Upper lobe of left lung (tissue), 6 donors: Measurements from ENCODE around the gene KCNIP3. TPM values are rescaled to one million over a fixed set of nuclear protein-coding genes. Genes with fewer than 3 reads are reported as not detected.
A peak's percentile ranks its signal among the peaks of the same experiment; 100 is the strongest.

ENCODE experiments used
- ATAC-seq, 2 donors: fragments of 200-7000 bp; cut with Tn5 transposase; one replicate each; pipeline ENCODE4 v1.9.1; 2022; ENCODE audit warnings: mild to moderate bottlenecking in 2 of 2, moderate library complexity in 2 of 2; ENCODE audit not compliant: low FRiP score in 2 of 2
- DNase-seq, 2 donors: peaks; one replicate each; pipeline ENCODE4 v3.0.0-alpha.2; 2019 to 2020
- H3K27ac ChIP-seq, 4 donors: fragments of 200-600 bp; sonication (generic); one replicate each; pipeline ENCODE4 v1.5.1; 2016 to 2019
- H3K27me3 ChIP-seq, 4 donors: fragments of 200-600 bp; sonication (generic); one replicate each; pipeline ENCODE4 v1.5.1; 2017 to 2019
- H3K36me3 ChIP-seq, 4 donors: fragments of 200-600 bp; sonication (generic); one replicate each; pipeline ENCODE4 v1.5.1; 2016 to 2019
- H3K4me1 ChIP-seq, 4 donors: fragments of 200-600 bp; sonication (generic); one replicate each; pipeline ENCODE4 v1.5.1; 2018 to 2019
- H3K4me3 ChIP-seq, 4 donors: fragments of 200-600 bp; sonication (generic); one replicate each; pipeline ENCODE4 v1.5.1; 2017 to 2019; ENCODE audit warnings: mild to moderate bottlenecking in 2 of 4, moderate library complexity in 1 of 4
- H3K9me3 ChIP-seq, 4 donors: fragments of 200-600 bp; sonication (generic); one replicate each; pipeline ENCODE4 v1.5.1; 2018 to 2019
- CTCF ChIP-seq, 6 experiments: fragments of 450-650 bp in 4 of 6; fragments of 200-600 bp in 2 of 6; sonication (generic) in 2 of 6; IDR thresholded peaks; one replicate each; pipeline ENCODE4 v1.5.1; 2016 to 2019; ENCODE audit warnings: antibody characterized with exemption in 6 of 6
- EP300 ChIP-seq, 4 donors: sonication (generic); formaldehyde crosslinking; IDR thresholded peaks; one replicate each; pipeline ENCODE4 v1.5.1; 2017; ENCODE audit warnings: antibody characterized with exemption in 4 of 4, control low read depth in 2 of 4
- POLR2A ChIP-seq, 4 donors: fragments of 450-650 bp; IDR thresholded peaks; one replicate each; pipeline ENCODE4 v1.5.1; 2016 to 2017; ENCODE audit warnings: antibody characterized with exemption in 4 of 4, mild to moderate bottlenecking in 2 of 4
- POLR2AphosphoS5 ChIP-seq, 2 donors: sonication (generic); formaldehyde crosslinking; IDR thresholded peaks; one replicate each; pipeline ENCODE4 v1.5.1; 2017; ENCODE audit warnings: antibody characterized with exemption in 2 of 2
- WGBS, 2 donors: methylation state at CpG; one replicate each; pipeline ENCODE4 v1.1.5; 2017 to 2018; 5-methylcytosine and 5-hydroxymethylcytosine counted together
- total RNA-seq, 6 donors: library from RNA; depleted of rRNA in 4 of 6; stranded (reverse); fragments of >200 nt in 4 of 6; gene quantifications; one replicate each; pipeline versions ENCODE4 v1.1.0 to v1.2.1, GENCODE V29; 2016 to 2021
- donor health status: DM: no; HTN: no; CAD: no; lungs with moderate emphysema.
- donor health status: DM: no; HTN: yes; CAD: no; lungs with severe emphysema.

The KCNIP3 gene
- total RNA-seq, 6 donors from 2014 or later: 1.0 to 5.9 (median 2.5) TPM

- H3K27ac ChIP-seq: no peak overlapping the region
- no peaks in the 10 kb centered on the region for H3K4me1 ChIP-seq
- H3K36me3 ChIP-seq: no peaks in the 10 kb centered on the region
- no peak for ATAC-seq
- 83% methylated on average over 7 to 8 of the region's 8 CpGs for WGBS, 2 donors
- no peak overlapping the region for H3K4me3 ChIP-seq
- TF ChIP-seq CTCF (IDR thresholded peaks at IDR 0.05): no peak
- no peak for TF ChIP-seq POLR2A (IDR thresholded peaks at IDR 0.05)
- no peak for TF ChIP-seq POLR2AphosphoS5 (IDR thresholded peaks at IDR 0.05)
- no peak for TF ChIP-seq EP300 (IDR thresholded peaks at IDR 0.05)
- no peak for DNase-seq
- H3K27me3 ChIP-seq: no peaks in the 10 kb centered on the region
- no peaks in the 10 kb centered on the region for H3K9me3 ChIP-seq
Observed at GRCh38 chr2:95281071-95281470, 16.1 kb upstream of the KCNIP3 start.

DNA sequence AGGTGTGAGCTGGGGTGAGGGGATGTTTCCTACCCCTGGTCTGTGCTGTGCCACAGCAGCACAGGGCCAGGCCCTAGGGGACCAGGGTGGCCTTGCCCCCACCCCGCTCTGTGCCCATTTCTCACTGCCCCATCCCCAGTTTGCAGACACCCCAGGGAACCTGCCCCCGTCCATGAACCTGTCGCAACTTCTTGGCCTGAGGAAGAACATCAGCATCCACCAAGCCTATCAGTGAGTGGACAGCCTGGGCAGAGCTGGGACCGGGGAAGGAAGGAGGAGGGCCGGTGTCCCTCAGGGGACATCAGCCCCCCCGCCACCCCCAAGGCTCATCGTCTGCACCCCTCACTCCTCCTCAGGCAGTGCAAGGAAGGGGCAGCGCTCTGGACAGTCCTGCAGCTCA lies 15.4 kb upstream of the KCNIP3 start:
- Histone ChIP-seq H3K4me1 (no peaks in the 10 kb centered on the region), H3K27me3 (no peaks in the 10 kb centered on the region)
- WGBS, 2 donors: 91 to 100% methylated on average over 2 to 8 of the region's 8 CpGs

GRCh38 chr2:95282458-95282857 lies 14.7 kb upstream of the KCNIP3 start:
- WGBS, 2 donors: 44 to 53% methylated on average over 3 of the region's 3 CpGs
- no peak overlapping the region for H3K27ac ChIP-seq
- H3K9me3 ChIP-seq: no peaks in the 10 kb centered on the region
- H3K4me3 ChIP-seq: no peak overlapping the region
- no peaks in the 10 kb centered on the region for H3K4me1 ChIP-seq
- H3K36me3 ChIP-seq: no peaks in the 10 kb centered on the region
- DNase-seq: no peak
- no peak for ATAC-seq
- H3K27me3 ChIP-seq: no peaks in the 10 kb centered on the region
- TF ChIP-seq EP300 (IDR thresholded peaks at IDR 0.05) (no peak), POLR2AphosphoS5 (IDR thresholded peaks at IDR 0.05) (no peak), CTCF (IDR thresholded peaks at IDR 0.05) (no peak), POLR2A (IDR thresholded peaks at IDR 0.05) (no peak)

More for the DNA sequence above, 15.4 kb upstream of the KCNIP3 start:
- Histone ChIP-seq H3K4me3 (no peak overlapping the region), H3K36me3 (no peaks in the 10 kb centered on the region), H3K27ac (no peak overlapping the region), H3K9me3 (no peaks in the 10 kb centered on the region)
- DNase-seq (no peak), ATAC-seq (no peak)
- TF ChIP-seq POLR2A (IDR thresholded peaks at IDR 0.05) (no peak), EP300 (IDR thresholded peaks at IDR 0.05) (no peak), CTCF (IDR thresholded peaks at IDR 0.05) (no peak), POLR2AphosphoS5 (IDR thresholded peaks at IDR 0.05) (no peak)

- DNase-seq: no peak
- TF ChIP-seq POLR2A (IDR thresholded peaks at IDR 0.05) (no peak), EP300 (IDR thresholded peaks at IDR 0.05) (no peak), POLR2AphosphoS5 (IDR thresholded peaks at IDR 0.05) (no peak)
- H3K27ac ChIP-seq: no peak overlapping the region
- no peaks in the 10 kb centered on the region for H3K9me3 ChIP-seq
- H3K4me1 ChIP-seq: no peaks in the 10 kb centered on the region
- WGBS, 2 donors: 83 to 96% methylated on average over 4 of the region's 4 CpGs
- H3K4me3 ChIP-seq: no peak overlapping the region
- H3K36me3 ChIP-seq: no peaks in the 10 kb centered on the region
- no peak for ATAC-seq
- H3K27me3 ChIP-seq: no peaks in the 10 kb centered on the region
Observed at GRCh38 chr2:95283562-95283961, 13.6 kb upstream of the KCNIP3 start.

- Histone ChIP-seq H3K27ac (no peak overlapping the region), H3K27me3 (no peaks in the 10 kb centered on the region), H3K4me1 (no peaks in the 10 kb centered on the region), H3K36me3 (no peaks in the 10 kb centered on the region), H3K4me3 (no peak overlapping the region), H3K9me3 (no peaks in the 10 kb centered on the region)
- DNase-seq (peak in 1 of 2 donors; percentile 57), ATAC-seq (no peak)
- 78 to 88% methylated on average over 12 to 13 of the region's 13 CpGs for WGBS, 2 donors
- no peak for TF ChIP-seq EP300 (IDR thresholded peaks at IDR 0.05)
- no peak for TF ChIP-seq POLR2AphosphoS5 (IDR thresholded peaks at IDR 0.05)
- no peak for TF ChIP-seq POLR2A (IDR thresholded peaks at IDR 0.05)
- no peak for TF ChIP-seq CTCF (IDR thresholded peaks at IDR 0.05)
Observed at GRCh38 chr2:95284886-95285541, 12.1 kb upstream of the KCNIP3 start.
